Inferior parietal cortex (tissue), 1 donor: ENCODE results near the gene SHB.

ENCODE experiments used
- DNase-seq: peaks from one replicate; pipeline ENCODE4 v3.0.0-alpha.2; 2016; ENCODE audit errors: extremely low spot score

SHB gene

DNA sequence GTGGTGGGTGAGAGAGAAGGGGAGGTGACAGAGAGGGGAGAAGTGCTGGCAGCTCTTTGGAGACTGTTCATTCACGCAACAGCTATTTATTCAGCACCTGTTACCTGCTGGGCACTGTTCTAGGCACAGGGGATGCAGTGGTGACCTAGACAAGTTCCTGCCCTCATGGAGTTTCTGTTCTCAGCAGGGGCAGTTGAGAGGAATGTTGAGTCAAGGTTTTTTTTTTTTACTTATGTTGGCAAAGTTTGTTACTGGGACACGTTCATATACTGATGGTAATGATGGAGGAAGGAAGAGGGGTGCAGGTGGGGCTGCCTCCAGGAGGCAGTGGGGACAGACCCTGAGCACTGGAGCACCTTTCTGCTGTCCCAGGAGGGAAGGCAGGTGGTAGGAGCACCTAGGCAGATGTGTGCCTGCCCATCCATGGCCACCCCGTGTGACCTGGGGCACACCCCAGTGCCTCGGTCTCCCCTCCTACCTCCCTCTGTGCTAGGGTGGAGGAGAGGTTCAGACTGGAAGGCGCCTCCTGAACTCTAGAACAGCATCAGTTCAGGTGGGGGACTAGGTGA lies 115.7 kb downstream of the SHB start:
- no peak for DNase-seq

DNA sequence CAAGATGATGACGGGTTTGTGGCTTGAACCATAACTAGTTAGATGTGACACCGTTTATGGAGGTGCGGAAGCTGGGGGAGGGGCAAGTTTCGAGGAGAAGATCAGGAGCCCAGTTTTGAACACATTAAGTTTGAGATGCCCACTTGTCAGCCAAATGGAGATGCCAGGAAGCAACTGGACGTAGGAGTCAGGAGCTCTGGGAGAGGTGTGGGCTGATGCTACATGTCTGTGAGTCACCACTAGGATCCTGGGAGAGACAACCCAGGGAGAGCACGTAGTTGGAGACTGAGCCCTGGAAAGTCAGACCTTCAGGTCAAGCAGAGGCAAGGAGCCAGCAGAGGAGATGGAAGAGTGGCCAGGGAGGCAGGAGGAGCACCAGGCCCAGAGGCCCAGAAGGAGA lies 116.3 kb downstream of the SHB start:
- DNase-seq, result no peak

DNA sequence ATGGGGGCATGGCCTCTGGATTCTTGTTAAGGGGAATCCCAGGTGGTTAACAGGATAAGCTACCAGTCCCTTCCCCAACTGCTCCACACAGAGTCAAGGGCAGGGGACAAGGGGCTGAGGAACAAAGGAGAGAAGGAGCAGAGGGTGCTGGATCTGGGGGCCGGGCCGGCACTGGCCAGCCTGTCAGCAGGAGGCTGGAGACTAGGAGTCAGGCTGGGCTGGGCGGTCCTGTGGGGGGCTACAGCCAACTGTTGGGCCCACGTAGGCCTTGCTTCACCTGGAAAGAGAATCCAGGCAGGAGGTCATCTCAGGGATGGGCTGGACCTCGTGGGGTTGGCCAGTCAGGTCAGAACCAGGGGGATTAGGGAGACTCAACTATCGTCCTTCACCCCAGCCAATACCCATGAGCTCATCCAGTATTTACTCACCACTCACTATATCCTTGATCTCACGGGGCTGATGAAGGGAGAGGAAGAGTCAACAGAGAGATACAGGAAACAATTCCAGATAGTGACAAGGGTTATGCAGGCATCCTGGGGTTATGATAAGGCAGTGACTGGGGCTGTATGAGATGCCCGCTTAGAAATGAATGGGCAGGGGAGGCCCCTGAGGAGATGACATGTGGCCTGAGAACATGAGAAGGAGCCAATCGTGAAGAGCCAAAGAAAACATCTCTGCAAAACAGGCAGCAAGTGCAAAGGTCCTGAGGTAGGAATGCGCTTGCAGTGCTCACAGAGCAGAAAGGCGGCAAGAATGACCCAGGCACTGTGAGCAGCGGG lies 117.2 kb downstream of the SHB start:
- DNase-seq, result no peak

DNA sequence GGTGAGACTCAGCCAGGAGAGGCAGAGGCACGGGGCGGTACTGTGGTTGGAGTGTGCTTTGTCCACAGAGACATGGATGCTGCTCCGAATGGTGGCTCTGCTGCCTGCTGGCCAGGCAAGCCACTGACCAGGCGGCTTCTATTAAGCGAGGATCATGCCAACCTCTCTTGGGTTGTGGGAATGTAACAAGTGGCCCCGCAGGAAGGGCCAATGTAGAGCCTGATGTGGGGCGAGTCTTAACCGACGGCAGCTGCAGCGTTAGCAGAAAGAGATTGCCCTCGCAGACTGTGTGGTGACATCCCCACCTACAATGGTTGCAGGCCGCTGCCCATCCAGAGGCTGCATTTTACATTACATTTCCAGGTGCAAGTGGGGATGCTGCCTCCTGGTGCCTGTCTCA lies 118.5 kb downstream of the SHB start:
- DNase-seq, result no peak

DNA sequence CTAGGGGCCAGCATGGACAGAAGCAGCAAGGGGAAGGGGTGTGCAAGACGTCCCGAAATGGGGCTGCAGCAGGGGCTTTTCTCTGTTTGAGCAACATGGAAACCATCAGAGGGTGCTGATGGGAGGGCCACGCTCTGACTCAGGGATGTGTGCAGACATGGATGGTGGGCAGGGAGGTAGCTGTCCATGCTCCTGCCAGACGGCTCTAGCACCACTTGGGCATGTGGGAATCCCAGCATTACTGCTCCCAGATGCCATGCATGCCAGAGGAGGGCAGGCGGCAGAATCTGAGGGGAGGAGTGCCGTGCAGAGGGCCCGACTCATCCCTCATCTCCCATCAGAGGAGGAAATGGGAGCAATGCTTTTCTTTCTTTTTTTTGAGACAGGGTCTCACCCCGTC lies 119.5 kb downstream of the SHB start:
- DNase-seq, result no peak

DNA sequence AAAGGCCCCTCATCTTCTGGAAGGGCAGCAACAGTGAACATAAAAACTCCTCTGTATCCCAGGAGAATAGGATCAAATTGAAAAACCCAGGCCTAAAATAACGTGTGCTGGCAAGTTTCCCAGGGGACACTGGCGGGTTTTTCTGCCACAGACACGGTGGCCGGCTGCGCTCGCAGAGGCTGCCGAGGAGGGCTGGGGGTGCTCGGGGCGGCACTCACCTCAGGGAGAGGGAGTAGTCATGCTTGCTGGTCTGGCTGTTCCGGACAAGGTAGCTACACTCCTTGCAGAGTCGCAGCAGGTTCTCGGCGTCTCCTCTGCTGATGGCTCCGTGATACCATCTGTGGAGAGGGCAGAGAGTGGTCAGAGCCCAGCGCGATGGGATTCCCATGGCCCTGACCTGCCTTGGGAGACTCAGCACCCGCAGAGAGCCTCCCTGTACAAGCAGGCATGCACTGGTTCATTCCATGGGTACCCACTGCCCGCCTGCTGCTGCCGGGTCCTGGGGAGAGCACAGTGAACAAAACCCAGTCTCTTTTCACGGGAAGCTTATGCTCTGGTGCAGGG lies 120.5 kb downstream of the SHB start:
- DNase-seq, result no peak

DNA sequence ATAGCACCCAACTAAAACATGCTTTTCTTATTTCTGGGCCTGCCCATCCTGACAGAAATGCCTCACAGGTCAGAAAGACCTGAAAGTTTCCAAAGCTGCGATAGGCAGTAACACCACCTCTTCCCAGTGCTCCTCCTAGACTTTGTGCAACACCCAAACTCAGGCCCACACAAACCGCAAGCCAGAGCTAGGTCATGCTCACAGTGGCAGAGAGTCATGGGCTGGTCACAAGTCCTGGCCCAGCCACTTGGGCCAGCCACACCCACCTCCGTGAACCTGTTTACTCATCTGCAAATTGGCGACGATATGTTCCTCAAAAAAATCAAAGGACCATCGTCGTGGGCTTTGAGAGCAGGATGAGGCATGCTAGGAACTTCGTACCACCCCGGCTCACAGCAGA lies 121.0 kb downstream of the SHB start:
- no peak for DNase-seq

DNA sequence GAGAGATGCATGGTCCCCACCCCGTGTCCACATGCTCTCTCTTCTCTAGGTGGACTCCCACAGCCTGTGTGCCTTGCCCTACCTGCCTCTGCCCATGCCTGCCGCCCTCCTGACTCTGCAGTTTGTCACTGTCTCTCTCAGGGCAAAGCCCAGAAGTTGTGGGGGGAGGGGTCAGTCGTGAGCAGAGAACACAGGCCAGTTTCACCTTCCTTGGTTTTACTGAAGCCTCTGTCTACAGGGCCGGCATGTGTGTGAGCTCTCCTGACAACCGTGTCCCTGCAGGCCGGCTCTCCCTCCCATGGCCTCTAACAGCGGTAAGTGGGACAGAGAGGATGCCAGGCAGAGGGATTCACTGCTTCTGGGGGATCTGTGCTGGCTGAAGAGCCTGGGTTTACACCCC lies 121.6 kb downstream of the SHB start:
- DNase-seq, result no peak

DNA sequence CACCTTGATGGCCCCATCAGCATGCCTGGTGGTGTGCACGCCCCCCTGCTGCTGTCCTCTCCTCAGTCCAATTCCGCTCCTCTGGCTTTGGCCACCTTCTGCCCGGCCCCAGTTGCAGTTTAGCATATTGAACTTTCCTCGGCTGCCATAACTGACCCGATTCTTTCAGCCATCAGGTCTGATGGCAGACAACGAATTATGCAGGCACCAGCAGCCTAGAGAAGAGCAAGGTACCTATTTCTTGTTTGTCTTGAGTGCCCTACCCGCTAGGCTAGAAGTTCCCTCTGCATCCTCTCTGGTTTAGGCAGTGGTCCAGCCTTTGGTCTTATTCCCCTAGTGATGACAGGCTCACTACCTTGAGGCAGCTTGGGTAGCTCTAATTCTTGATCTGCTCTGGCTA lies 122.1 kb downstream of the SHB start:
- no peak for DNase-seq

DNA sequence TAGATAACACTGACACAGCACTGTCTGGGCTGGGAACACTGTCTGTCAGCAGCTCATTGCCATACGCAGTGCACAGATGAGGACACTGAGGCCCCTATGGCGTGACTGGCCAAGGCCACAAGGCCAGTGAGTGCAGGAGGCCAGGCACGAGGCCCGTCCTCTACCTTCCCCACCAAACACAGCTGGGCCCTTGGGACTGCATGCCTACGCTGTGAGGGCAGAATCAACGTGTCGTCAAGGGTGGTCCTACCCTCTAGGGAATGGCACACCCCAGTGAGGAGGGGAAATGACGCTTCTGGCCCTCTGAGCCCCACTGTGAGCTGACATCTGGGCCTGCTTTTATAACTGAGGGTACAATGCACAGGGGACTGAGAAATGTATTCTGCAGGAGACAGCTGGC lies 123.0 kb downstream of the SHB start:
- DNase-seq, result no peak

DNA sequence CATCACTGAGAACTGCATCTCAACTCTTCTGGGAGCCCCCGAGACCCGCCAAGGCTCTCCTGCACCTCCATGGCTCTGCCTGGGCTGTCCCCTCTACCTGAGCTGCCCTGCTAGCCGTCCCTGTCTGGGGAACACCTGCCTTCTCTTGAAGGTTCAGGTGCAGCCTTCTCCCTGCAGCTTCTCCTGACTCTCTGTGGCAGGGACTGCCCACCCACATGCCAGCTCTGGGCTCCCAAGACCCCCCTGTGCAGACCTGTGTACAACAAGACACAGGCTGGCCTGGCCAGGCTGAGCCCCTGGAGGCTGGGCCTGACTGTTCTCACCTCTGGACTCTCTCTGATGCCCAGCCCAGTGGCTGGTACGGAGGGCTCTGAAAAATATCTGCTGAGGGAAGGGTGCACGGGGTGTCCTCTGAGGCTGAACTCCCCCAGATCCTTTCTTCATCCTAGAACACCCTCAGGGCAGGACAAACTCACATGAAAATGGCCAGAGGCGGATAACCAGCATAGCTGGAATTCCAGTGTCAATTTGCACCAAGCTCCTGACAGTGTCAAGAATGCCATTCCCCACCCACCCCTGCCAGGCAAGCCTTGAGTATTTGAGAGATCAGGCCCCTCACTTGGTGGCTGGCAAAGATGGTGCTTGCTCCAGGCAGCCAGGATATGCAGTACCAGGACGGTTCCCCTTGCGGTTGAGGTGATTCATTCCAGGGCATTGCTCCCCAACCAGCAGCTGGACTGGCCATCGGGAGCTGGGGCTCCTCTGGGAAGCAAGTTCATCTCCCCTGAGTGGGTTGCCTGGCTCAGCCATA lies 124.2 kb downstream of the SHB start:
- no peak for DNase-seq

DNA sequence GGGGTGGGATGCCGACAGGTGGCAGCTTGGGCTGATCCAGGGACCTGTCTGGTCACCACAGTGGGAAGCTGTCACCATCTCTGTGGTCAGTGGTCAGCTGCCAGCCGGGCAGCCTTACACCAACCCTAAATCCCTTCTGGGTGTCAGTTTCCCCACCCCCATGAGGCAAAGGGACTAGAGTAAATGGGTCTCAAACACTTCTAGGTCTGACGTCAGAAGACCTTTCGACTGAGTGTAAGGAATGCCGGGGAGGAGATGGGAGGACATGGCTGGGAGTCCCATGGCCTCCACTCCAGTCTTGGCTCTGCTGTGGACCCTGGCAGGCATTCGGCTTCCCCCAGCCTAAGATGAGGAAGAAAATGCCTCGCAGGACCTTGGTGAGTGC lies 124.8 kb downstream of the SHB start:
- no peak for DNase-seq

DNA sequence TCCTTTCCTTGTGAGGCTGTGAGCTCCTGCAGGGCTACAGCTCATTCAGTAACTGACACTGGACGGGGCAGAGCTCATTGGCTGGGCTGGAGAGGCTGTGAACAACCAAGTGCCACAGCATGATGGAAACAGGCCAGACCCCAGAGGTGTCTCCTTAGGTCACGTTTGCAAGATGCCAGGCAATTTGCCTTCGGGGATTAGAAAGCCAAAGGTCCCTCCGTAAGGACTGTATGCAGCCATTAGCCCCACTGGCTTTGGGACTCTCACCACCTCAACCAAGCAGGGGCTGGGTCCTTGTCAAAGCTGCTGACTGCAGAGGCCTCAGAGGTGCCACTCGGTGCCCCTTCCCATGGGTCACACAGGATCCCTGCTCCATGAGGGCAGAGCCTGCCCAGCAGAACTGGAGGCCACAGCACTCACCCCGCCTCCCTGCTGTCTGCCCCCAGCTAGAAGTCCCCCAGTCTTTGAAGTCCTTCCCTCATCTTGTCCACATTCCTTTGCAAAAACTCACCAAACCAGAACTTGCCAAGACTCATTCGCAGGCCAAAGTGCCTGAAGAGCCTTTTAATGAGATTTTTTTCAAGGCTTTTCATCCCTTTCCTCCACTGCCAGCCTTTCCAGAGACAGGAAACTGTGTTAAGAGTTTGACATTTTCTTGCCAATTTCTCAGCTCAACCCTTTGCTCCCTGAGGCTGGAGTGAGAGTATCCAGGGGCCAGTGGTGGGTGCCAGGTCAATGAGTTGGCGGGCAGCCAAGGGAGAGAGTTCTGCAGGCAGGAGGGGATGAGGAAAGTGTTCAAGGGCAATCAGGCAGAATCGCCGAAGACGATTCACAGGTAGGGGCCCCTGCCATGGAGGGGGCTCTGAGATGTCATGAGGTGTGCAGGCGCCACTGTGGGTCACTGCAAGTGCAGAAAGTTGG lies 125.4 kb downstream of the SHB start:
- DNase-seq, result no peak

DNA sequence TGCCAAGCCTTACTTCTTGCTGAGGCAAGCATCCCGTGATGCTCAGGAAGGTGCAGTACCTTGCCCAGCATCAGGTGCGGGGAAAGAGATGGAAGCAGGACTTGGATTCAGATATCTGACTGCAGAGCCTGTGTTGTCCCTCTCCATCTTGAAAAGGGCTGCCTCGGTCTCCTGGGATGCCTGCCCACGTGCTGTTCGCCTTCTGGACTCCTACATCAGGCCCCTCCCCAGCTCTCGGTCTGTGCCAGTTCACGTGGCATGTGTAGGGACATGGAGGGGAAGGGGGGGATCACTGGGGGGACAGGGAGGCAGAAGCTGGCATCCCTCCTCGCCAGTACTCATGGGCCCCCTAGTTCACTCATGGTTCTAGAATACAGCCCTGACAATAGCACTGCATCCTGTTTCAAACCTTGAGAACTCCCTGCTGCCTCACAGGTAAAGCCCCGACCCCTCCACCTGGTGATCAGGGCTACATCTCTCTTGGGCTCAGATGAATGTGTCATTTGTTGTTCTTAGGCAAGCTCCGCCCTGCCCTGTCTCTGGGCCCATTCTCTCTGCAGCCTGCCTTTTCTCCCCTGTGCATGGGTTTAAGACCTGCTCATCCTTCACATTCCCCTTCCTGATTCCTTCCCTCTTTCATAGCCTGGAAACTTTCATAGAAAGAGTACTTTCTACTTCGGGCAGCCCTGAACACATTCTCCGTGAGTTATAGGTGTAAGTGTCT lies 126.2 kb downstream of the SHB start:
- DNase-seq, result no peak

DNA sequence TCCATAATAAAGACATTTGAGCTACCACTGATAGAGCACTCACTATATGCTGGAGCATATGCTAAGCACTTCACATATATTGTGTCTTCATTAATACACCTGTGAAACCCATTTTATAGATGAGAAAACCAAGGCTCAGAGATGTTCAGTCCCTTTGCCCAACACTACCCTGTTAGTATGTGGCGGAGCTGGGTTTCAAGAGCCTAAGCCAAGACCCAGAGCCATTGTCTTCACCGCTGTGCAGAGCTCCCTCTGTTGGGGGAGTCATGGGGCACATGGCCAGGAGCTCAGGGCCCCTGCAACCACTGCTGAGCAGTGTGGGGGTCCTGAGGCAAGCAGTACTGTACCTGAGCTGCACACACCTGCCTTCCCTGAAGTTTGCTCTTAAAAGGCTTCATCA lies 127.8 kb downstream of the SHB start:
- no peak for DNase-seq

DNA sequence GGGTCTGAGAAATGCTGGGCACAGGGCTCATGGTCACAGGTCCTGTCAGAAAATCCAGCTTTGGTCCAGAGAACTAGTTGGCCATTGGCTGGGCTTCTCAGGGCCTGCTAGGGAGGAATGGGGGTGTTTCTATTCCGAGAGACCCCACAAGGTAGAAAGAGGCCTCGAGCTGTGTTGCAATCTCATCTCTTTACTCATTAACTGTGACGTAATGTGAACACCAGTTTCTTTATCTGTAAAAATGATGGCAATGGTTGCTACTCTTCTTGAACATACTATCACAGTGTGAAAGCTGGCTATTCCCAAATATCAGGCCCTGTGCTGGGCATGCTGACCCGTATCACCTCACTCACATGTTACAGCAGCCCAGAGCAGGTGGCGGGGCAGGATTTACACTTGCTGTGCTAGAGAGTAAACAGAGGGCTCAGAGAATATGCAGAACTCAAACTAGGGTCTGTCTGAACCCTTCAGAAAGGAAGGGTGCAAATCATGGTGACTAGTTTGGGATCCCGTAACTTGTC lies 129.4 kb downstream of the SHB start:
- no peak for DNase-seq

DNA sequence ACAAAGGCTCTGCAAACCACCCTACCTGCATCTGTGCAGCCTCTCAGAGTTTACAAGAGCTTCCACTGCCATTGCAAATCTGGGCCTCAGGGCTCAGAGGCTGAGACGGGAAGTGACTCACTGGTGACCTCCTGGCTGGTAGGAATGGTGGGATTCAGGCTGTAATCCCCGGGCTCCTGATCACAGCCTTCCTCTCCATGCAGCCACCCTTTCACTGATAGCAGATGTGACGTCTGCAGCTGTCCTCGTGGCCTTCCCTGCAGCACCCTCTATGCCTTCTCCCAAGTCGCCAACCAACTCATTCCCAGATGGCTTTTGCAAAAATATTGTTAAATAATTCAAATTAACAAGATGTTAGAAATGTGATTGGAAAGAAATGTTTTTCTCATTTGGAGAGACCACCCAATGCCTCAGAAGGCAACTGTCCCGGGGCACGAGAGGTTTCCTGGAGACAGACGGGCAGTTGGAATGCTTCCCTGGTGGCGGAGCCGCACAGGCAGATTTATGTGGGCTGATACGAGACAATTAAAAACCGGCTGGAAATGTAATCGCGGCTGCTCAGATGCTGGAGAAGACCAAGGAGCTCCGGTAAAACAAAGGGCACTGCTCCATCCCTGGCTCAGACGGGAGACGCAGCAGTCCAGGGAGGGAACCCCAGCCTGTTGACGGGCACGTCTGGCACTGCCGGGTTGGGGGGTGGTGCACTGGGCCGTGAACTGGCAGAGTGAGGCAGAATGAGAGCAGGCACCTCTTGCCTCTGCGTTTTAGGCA lies 130.7 kb downstream of the SHB start:
- no peak for DNase-seq

DNA sequence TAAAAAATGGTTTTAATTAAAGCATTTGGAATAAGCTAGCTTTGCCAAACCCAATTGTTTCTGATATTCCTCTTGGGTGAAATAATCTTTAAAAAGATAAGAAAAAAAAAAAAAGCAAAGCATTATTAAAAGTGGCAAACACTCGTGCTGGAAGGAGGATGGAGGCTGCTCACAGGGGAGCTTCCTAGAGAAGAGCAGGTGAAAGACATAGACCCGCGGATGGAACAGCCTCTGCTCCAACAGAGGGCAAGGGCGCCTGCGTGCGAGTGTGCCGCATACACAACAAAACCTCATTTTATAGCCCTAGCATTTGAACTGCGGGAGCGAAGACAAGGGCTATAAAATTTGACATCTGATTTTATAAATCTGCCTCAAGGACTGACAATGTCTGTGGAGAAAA lies 131.7 kb downstream of the SHB start:
- DNase-seq, result no peak

DNA sequence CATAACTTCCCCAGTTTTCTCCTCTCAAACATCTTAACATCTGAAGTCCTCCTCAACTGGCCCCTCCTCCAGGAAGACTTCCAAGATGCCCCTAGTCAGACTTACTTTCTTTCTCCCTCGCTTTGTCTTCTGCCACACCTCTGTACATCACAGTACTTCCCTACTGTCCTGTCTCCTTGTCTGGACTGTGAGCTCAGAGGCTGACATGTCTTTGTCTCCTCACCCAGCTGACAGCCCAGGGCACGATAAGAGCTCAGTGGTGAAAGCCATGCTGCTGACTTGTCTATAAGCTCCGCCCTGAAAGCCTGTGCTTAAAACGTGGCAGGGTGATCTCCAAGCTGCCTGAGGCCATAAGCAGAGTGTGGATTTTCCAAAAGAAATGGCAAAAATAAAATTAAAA lies 132.1 kb downstream of the SHB start:
- DNase-seq, result no peak

DNA sequence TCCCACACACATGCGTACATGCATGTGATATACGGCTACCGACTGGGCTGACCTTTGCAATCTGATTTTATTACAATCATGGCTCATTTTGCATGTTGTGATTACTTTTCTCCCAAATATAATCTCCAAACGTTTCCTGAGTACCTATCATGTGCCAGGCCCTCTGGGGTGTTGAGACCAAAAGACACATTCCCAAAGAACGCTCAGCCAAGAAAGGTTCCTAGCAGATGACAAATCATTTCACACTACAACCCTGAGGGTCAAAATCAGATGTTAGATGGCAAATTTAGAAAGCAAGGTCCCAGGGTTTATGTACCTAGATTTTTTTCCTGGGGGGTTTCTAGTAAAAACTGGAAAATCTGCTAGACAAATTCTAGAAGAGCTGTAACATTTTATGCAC lies 132.7 kb downstream of the SHB start:
- no peak for DNase-seq
